T-helper 1 cell (primary cell): Measurements from ENCODE around the gene TGFB1.
"Not testable (repeated sequence)": the region's sequence is repeated elsewhere in the genome, so short reads cannot be mapped to it uniquely, and the experiment has no call there.

Experiments
- DNase-seq, 5 donors: peaks; one replicate each; pipeline ENCODE4 v3.0.0-alpha.2; 2012 to 2020

Gene TGFB1

GRCh38 chr19:41298348-41298964, 55.3 kb downstream of the TGFB1 start:
- DNase-seq: peak in 2 of 5 donors; percentile 42 to 58

GRCh38 chr19:41297628-41298347, 55.9 kb downstream of the TGFB1 start:
- no peak for DNase-seq

- DNase-seq: no peak
Measured at GRCh38 chr19:41296433-41296871, 57.3 kb downstream of the TGFB1 start.

GRCh38 chr19:41295499-41295898, 58.2 kb downstream of the TGFB1 start:
- DNase-seq: no peak

- DNase-seq: no peak
Measured at GRCh38 chr19:41294393-41294792, 59.3 kb downstream of the TGFB1 start.

- not testable (repeated sequence) for DNase-seq
Measured at GRCh38 chr19:41289814-41290213, 63.9 kb downstream of the TGFB1 start.

GRCh38 chr19:41288673-41289530, 64.8 kb downstream of the TGFB1 start:
- DNase-seq: no peak
